WTC11 (cell line): ENCODE data around the gene LRP1.

Source experiments
- ATF3 ChIP-seq: sonication (generic); formaldehyde crosslinking; conservative IDR thresholded peaks from 2 replicates; pipeline ENCODE4 v1.8.1; 2022; ENCODE audit warnings: mild to moderate bottlenecking, missing genetic modification reagents
- CTCF ChIP-seq: fragments of 200-600 bp; IDR thresholded peaks from 2 replicates; pipeline ENCODE4 v1.8.0; 2022; ENCODE audit warnings: antibody characterized with exemption
- JUN ChIP-seq: sonication (generic); formaldehyde crosslinking; IDR thresholded peaks from 2 replicates; pipeline ENCODE4 v1.8.0; 2023; ENCODE audit warnings: mild to moderate bottlenecking, missing genetic modification reagents
- MAX ChIP-seq: sonication (generic); formaldehyde crosslinking; IDR thresholded peaks from 2 replicates; pipeline ENCODE4 v1.8.0; 2022; ENCODE audit warnings: mild to moderate bottlenecking, missing genetic modification reagents
- NR1H2 ChIP-seq: sonication (generic); formaldehyde crosslinking; IDR thresholded peaks from 2 replicates; pipeline ENCODE4 v1.9.0; 2021; ENCODE audit warnings: mild to moderate bottlenecking, moderate library complexity, missing genetic modification reagents
- SMAD4 ChIP-seq: sonication (generic); formaldehyde crosslinking; IDR thresholded peaks from 2 replicates; pipeline ENCODE4 v1.8.0; 2022; ENCODE audit warnings: mild to moderate bottlenecking, missing genetic modification reagents
- TEAD4 ChIP-seq: sonication (generic); formaldehyde crosslinking; IDR thresholded peaks from 2 replicates; pipeline ENCODE4 v1.8.0; 2022; ENCODE audit warnings: mild to moderate bottlenecking, missing genetic modification reagents
- TP53 ChIP-seq: sonication (generic); formaldehyde crosslinking; IDR thresholded peaks from 2 replicates; pipeline ENCODE4 v1.8.1; 2023; ENCODE audit warnings: mild to moderate bottlenecking, missing genetic modification reagents
- USF1 ChIP-seq: sonication (generic); formaldehyde crosslinking; IDR thresholded peaks from 2 replicates; pipeline ENCODE4 v1.8.0; 2022; ENCODE audit warnings: mild to moderate bottlenecking, missing genetic modification reagents
- ZNF121 ChIP-seq: sonication (generic); formaldehyde crosslinking; IDR thresholded peaks from 2 replicates; pipeline ENCODE4 v1.8.0; 2023; ENCODE audit warnings: missing genetic modification reagents

GRCh38 chr12:57226588-57227314 lies 98.5 kb downstream of the LRP1 start:
- TF ChIP-seq TP53 (CRISPR knock-in tag) (no peak), SMAD4 (no peak), JUN (CRISPR knock-in tag) (no peak), CTCF (no peak), ATF3 (CRISPR knock-in tag) (no peak), USF1 (CRISPR knock-in tag) (no peak), TEAD4 (CRISPR knock-in tag) (no peak), NR1H2 (CRISPR knock-in tag) (no peak), MAX (no peak), ZNF121 (no peak)
